HepG2 (cell line): ENCODE results near the gene OR2T10. TPM values are rescaled to one million over a fixed set of nuclear protein-coding genes. Genes with fewer than 3 reads are reported as not detected.
A peak's percentile ranks its signal among the peaks of the same experiment; 100 is the strongest.
"Not testable (repeated sequence)": the region's sequence is repeated elsewhere in the genome, so short reads cannot be mapped to it uniquely, and the experiment has no call there.

Source experiments
- ATAC-seq: fragments of 200-7000 bp; cut with Tn5 transposase; 3 replicates; pipeline ENCODE4 v1.9.1; 2020; ENCODE audit warnings: mild to moderate bottlenecking, moderate library complexity
- BruUV-seq: library from RNA; stranded (reverse); fragments of 400-500 nt; replicated peaks from 2 replicates; lab custom pipeline; 2021; lab: Mats Ljungman, UMichigan
- CTCF ChIA-PET: fragments of 300-600 bp; formaldehyde crosslinking; extraction: SDS; loops from one replicate; lab custom pipeline; 2021; ENCODE audit warnings: low total read pairs, inconsistent platforms, low intra/inter-chr PET ratio; lab: Yijun Ruan, JAX
- POLR2A ChIA-PET: fragments of 350-600 bp; sonication (Branson Sonifier 250); formaldehyde crosslinking; loops from one replicate; lab custom pipeline; 2020; ENCODE audit warnings: antibody characterized with exemption, inconsistent platforms; lab: Yijun Ruan, JAX
- DNase-seq: peaks from one replicate; pipeline ENCODE4 v3.0.0-alpha.2; 2015; ENCODE audit warnings: low spot score
- FAIRE-seq: peaks from 3 replicates; lab custom pipeline; 2011; peaks lifted over from hg19 to GRCh38; lab: Jason Lieb, UNC
- H2AFZ ChIP-seq: one replicate; pipeline ENCODE4 v1.6.1; 2011; ENCODE audit warnings: low read length, inconsistent platforms
- H3K27ac ChIP-seq: fragments of 300-600 bp; 3 replicates; pipeline ENCODE4 v1.8.0; 2011; ENCODE audit warnings: mixed run types, mild to moderate bottlenecking, mixed read lengths, low read length, inconsistent platforms; ENCODE audit not compliant: insufficient read depth; ENCODE audit errors: extremely low read length
- H3K27me3 ChIP-seq, 2 experiments: fragments of 200-600 bp in 1 of 2; 2 replicates in 1 of 2; 3 replicates in 1 of 2; pipeline versions ENCODE4 v1.6.0 to v1.8.0; 2011; ENCODE audit warnings: low read length in 2 of 2, mild to moderate bottlenecking in 2 of 2, moderate library complexity in 2 of 2, inconsistent platforms in 1 of 2; ENCODE audit not compliant: insufficient read depth in 2 of 2, control insufficient read depth in 1 of 2
- H3K36me3 ChIP-seq, 2 experiments: fragments of 200-600 bp in 1 of 2; replicated peaks in 1 of 2; 2 replicates in 1 of 2; 3 replicates in 1 of 2; pipeline versions ENCODE4 v1.5.1 to v1.8.0; 2011; ENCODE audit warnings: low read length in 2 of 2, inconsistent platforms in 1 of 2; ENCODE audit not compliant: insufficient read depth in 2 of 2, control insufficient read depth in 1 of 2
- H3K4me1 ChIP-seq: 2 replicates; pipeline ENCODE4 v1.5.1; 2012; ENCODE audit warnings: low read length, inconsistent platforms; ENCODE audit not compliant: insufficient read depth
- H3K4me2 ChIP-seq: 2 replicates; pipeline ENCODE4 v1.6.0; 2011; ENCODE audit warnings: low read depth, low read length, inconsistent platforms
- H3K4me3 ChIP-seq, 3 experiments: fragments of 200-600 bp in 1 of 3; sonication (generic), shearing (Covaris generic) in 1 of 3; replicated peaks in 1 of 3; 2 replicates each; pipeline ENCODE4 v1.5.1; 2011 to 2016; ENCODE audit warnings: low read length in 3 of 3, inconsistent platforms in 2 of 3, low read depth in 2 of 3, mild to moderate bottlenecking in 2 of 3, control low read depth in 1 of 3, mixed read lengths in 1 of 3; ENCODE audit not compliant: insufficient read depth in 1 of 3
- H3K79me2 ChIP-seq: one replicate; pipeline ENCODE4 v1.6.1; 2011; ENCODE audit warnings: low read length, inconsistent platforms; ENCODE audit not compliant: insufficient read depth
- H3K9ac ChIP-seq: 2 replicates; pipeline ENCODE4 v1.6.0; 2011; ENCODE audit warnings: mild to moderate bottlenecking, low read depth, low read length, inconsistent platforms; ENCODE audit not compliant: insufficient read depth
- H3K9me3 ChIP-seq: 2 replicates; pipeline ENCODE4 v1.5.1; 2012; ENCODE audit warnings: mild to moderate bottlenecking, low read length
- H4K20me1 ChIP-seq: 2 replicates; pipeline ENCODE4 v1.6.0; 2011; ENCODE audit warnings: inconsistent platforms, mild to moderate bottlenecking, low read length, moderate library complexity; ENCODE audit not compliant: insufficient read depth
- WGBS: methylation state at CpG from one replicate; pipeline ENCODE4 v1.1.6; 2017; ENCODE audit warnings: low lambda C conversion rate; 5-methylcytosine and 5-hydroxymethylcytosine counted together
- in situ Hi-C: cut with HindIII; loops from 2 replicates; pipeline ENCODE4 v1.10.0; 2017; ENCODE audit warnings: low pct_unique_long_range_greater_than_20kb; ENCODE audit not compliant: extremely low pct_ligation_motif_present
- intact Hi-C: fragments of 100-400 bp; cut with micrococcal nuclease; formaldehyde crosslinking; loops from one replicate; pipeline ENCODE4 v1.10.0; 2022; ENCODE audit not compliant: unreplicated experiment
- polyA plus RNA-seq, 8 experiments: library from polyadenylated mRNA; depleted of rRNA in 3 of 8; stranded (reverse) in 7 of 8; unstranded in 1 of 8; fragments of >200 nt; fragmentation: Illumina TruSeq in 4 of 8; extraction: Trizol in 4 of 8; gene quantifications; 2 replicates each; pipeline versions ENCODE4 v1.2.1 to v1.2.3, GENCODE V29; 2011 to 2016; ENCODE audit warnings: low read depth in 4 of 8, missing spikeins in 1 of 8, mixed read lengths in 1 of 8; ENCODE audit not compliant: insufficient read depth in 1 of 8
- total RNA-seq, 5 experiments: library from RNA; depleted of rRNA; stranded (reverse); fragments of >200 nt; fragmentation: Illumina TruSeq; extraction: Trizol; gene quantifications; 2 replicates each; pipeline ENCODE4 v1.2.3, GENCODE V29; 2016; ENCODE audit warnings: low read depth in 1 of 5

The OR2T10 gene
- total and polyA plus RNA-seq, 2 of the 13 experiments (the other 11 are each of a cell fraction or from before 2014, with no cell fraction given), result not detected

DNA sequence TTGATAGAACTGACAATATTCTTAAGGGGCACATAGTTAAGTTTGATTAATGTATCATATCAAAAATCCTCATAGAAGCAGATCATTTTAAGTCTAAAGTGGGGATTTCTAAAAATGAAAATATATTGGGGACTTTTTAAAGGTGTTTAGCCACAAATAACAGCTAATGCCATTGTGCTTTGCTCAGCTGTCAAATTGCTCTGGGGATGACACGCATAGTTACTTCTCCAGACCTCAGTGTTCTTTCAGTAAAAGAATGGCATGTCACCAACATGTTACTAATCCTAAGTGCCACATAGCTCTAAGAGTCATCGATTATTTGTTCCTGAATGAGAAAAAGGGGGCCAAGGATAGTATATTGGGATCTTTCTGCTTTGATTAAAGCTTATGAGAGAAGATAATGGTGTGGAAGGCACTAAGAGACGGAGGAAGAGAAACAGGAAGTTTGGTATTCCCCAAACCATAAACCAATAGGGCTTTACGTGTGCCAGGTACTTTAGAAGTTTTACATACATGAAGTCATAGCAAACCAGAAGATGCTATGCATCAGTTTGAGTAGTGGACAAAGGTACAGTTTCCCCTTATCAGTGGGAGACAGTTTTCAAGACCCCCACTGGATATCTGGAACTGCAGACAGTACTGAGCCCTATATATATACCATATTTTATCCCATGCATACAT is 45.6 kb upstream of the OR2T10 start:
- H3K4me2 ChIP-seq, H3K27me3 ChIP-seq, POLR2A ChIA-PET, H4K20me1 ChIP-seq, in situ Hi-C loops, ATAC-seq, H3K36me3 ChIP-seq, H3K27ac ChIP-seq, H2AFZ ChIP-seq, H3K79me2 ChIP-seq, intact Hi-C loops, BruUV-seq, H3K9ac ChIP-seq, CTCF ChIA-PET, H3K9me3 ChIP-seq, H3K4me1 ChIP-seq, DNase-seq, H3K4me3 ChIP-seq, FAIRE-seq: not testable (repeated sequence)
- no CpG with 5 or more reads among the region's 4 CpGs for WGBS

DNA sequence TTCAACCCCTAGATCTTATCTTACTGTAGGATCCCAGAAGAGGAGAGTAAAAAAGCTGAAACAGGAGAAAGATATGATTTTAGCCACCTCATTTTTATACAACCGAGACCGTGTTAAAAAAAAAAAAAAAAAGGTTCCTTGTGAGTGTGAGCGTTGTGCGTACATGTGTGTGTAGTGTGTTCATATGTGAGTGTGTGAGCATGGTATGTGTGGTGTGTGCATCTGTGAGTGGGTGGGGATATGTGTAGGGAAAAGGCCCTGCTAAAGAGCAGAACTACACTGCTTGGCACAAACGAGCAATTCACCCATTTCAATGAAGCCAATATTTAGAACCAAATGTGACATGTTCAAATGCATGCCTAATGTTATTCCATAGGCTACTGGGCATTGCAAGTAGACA is 44.1 kb upstream of the OR2T10 start:
- H3K27me3 ChIP-seq, H3K4me1 ChIP-seq, H3K27ac ChIP-seq, H2AFZ ChIP-seq, ATAC-seq, H3K4me2 ChIP-seq, DNase-seq, H3K4me3 ChIP-seq, H3K79me2 ChIP-seq, BruUV-seq, H3K9ac ChIP-seq, in situ Hi-C loops, CTCF ChIA-PET, POLR2A ChIA-PET, H3K9me3 ChIP-seq, H3K36me3 ChIP-seq, H4K20me1 ChIP-seq, intact Hi-C loops: not testable (repeated sequence)
- peak; percentile 60 for FAIRE-seq
- WGBS, result no CpG with 5 or more reads among the region's 5 CpGs

GRCh38 chr1:248640906-248641305 is 43.4 kb upstream of the OR2T10 start:
- H3K27ac ChIP-seq, H3K4me1 ChIP-seq, H4K20me1 ChIP-seq, H2AFZ ChIP-seq, H3K4me3 ChIP-seq, H3K36me3 ChIP-seq, H3K4me2 ChIP-seq, in situ Hi-C loops, intact Hi-C loops, CTCF ChIA-PET, ATAC-seq, H3K9me3 ChIP-seq, H3K27me3 ChIP-seq, H3K79me2 ChIP-seq, DNase-seq, BruUV-seq, H3K9ac ChIP-seq, POLR2A ChIA-PET: not testable (repeated sequence)
- peak; percentile 32 for FAIRE-seq
- no CpG with 5 or more reads among the region's 3 CpGs for WGBS

- H2AFZ ChIP-seq, BruUV-seq, in situ Hi-C loops, DNase-seq, H3K27ac ChIP-seq, CTCF ChIA-PET, POLR2A ChIA-PET, H3K4me1 ChIP-seq, H4K20me1 ChIP-seq, H3K27me3 ChIP-seq, intact Hi-C loops, H3K9ac ChIP-seq, H3K4me3 ChIP-seq, ATAC-seq, H3K36me3 ChIP-seq, H3K79me2 ChIP-seq, H3K4me2 ChIP-seq, H3K9me3 ChIP-seq: not testable (repeated sequence)
- no CpG with 5 or more reads among the region's 5 CpGs for WGBS
- FAIRE-seq, result peak; percentile 4
Measured at GRCh38 chr1:248639652-248640051, 42.2 kb upstream of the OR2T10 start.
